ENCODE results near the gene RING1. TPM values are rescaled to one million over a fixed set of nuclear protein-coding genes. Genes with fewer than 3 reads are reported as not detected.

The RING1 gene
- total and polyA plus RNA-seq, 2 donors, result 19.1 to 48.3 TPM

- DNase-seq (ENCODE audit: extremely low spot score), result no peak
- 71% methylated on average over 5 of the region's 5 CpGs for WGBS
- Histone ChIP-seq H3K27ac (ENCODE audit: low read depth) (no peak overlapping the region), H3K4me1 (ENCODE audit: insufficient read depth) (no peaks in the 10 kb centered on the region), H3K4me3 (ENCODE audit: low read depth, low read length) (no peak overlapping the region), H3K36me3 (ENCODE audit: insufficient read depth) (no peaks in the 10 kb centered on the region)
Measured at GRCh38 chr6:33168639-33169038, 39.7 kb upstream of the RING1 start.

DNA sequence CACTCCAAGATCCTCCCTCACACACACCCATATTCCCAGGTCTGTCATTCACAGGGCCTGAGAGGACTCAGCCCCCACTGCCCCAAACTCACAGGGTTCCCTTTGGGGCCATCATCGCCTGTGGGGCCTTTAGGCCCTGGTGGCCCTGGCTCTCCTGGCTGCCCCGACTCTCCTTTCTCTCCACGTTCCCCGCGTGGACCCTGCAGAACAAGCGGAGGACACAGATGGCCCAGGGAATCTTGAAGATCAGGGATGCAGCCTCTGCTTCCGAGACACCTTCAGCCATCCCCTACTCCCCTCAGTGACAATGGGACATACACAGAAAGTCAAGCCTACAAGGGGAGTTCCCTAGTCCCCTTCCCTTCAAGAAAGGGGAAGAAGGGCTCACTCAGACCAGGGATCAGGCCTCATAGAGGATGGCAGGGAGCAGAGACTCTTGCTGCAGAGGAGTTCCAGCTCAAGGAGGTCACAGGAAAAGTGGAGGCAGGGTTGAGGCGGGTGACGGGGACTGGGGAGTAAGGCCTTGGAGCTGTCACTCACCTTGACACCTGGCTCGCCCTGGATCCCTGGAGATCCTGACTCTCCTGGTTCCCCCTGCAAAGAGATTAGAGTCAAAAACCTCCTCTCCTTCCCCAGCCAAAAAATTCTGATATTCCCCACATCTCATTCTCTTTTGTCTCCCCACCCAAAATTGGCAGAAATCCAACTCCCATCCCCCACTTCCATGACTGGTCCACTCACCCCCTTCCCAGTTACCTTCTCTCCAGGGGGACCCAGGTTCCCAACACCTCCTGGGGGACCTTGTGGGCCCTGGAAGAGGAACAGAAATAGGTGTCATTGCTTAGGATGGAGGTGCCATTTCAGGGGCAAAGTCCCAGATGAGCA is 38.8 kb upstream of the RING1 start:
- 93% methylated on average over 10 of the region's 10 CpGs for WGBS
- no peak for DNase-seq (ENCODE audit: extremely low spot score)
- H3K27ac ChIP-seq (ENCODE audit: low read depth), result no peak overlapping the region
- no peaks in the 10 kb centered on the region for H3K36me3 ChIP-seq (ENCODE audit: insufficient read depth)
- no peak overlapping the region for H3K4me3 ChIP-seq (ENCODE audit: low read depth, low read length)
- no peaks in the 10 kb centered on the region for H3K4me1 ChIP-seq (ENCODE audit: insufficient read depth)

- H3K4me3 ChIP-seq (ENCODE audit: low read depth, low read length), result no peak overlapping the region
- DNase-seq (ENCODE audit: extremely low spot score), result no peak
- H3K27ac ChIP-seq (ENCODE audit: low read depth), result no peak overlapping the region
- H3K36me3 ChIP-seq (ENCODE audit: insufficient read depth), result no peaks in the 10 kb centered on the region
- no peaks in the 10 kb centered on the region for H3K4me1 ChIP-seq (ENCODE audit: insufficient read depth)
- WGBS, result 85% methylated on average over 9 of the region's 9 CpGs
Measured at GRCh38 chr6:33170176-33171015, 37.9 kb upstream of the RING1 start.

GRCh38 chr6:33171016-33171879 is 37.1 kb upstream of the RING1 start:
- Histone ChIP-seq H3K27ac (ENCODE audit: low read depth) (no peak overlapping the region), H3K36me3 (ENCODE audit: insufficient read depth) (no peaks in the 10 kb centered on the region), H3K4me3 (ENCODE audit: low read depth, low read length) (no peak overlapping the region), H3K4me1 (ENCODE audit: insufficient read depth) (no peaks in the 10 kb centered on the region)
- DNase-seq (ENCODE audit: extremely low spot score), result no peak
- WGBS, result 85% methylated on average over 11 of the region's 11 CpGs

DNA sequence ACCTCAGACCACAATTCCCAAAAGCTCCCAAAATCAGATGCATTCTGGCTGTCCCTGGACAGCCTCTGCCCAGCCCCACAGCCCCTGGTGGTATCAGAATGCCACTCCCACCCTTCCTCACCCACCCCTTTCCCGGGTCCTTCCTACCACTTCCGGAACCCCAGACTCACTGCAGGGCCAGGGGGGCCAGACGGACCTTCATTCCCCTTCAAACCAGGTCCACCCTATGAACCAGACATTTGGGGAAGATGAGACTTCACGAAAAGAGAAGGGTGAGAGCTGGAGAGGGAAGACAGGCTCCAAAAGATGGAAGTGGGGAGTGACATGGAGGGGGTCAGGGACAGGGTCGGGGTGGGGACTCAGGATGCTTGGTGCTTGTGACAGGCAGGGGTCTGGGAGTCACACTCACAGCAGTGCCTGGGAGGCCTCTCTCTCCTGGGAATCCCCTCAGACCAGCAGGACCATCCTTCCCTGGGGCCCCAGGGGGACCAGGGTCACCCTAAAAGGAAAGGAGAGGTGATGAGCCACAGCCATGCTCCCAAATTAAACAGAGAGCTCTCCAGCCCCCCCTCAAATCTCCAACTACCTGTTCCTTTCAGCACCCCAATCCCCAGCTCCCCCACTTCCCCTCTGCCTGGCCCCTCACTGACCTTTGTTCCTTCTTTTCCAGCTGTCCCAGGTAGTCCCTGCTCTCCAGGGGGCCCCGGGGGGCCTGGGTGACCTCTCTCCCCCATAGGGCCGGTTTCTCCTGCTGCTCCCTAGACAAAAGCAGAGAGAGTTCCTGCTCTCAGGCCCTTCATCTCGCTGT is 36.2 kb upstream of the RING1 start:
- Histone ChIP-seq H3K36me3 (ENCODE audit: insufficient read depth) (no peaks in the 10 kb centered on the region), H3K4me1 (ENCODE audit: insufficient read depth) (no peaks in the 10 kb centered on the region), H3K4me3 (ENCODE audit: low read depth, low read length) (no peak overlapping the region), H3K27ac (ENCODE audit: low read depth) (no peak overlapping the region)
- no peak for DNase-seq (ENCODE audit: extremely low spot score)
- WGBS, result 70% methylated on average over 8 of the region's 8 CpGs

DNA sequence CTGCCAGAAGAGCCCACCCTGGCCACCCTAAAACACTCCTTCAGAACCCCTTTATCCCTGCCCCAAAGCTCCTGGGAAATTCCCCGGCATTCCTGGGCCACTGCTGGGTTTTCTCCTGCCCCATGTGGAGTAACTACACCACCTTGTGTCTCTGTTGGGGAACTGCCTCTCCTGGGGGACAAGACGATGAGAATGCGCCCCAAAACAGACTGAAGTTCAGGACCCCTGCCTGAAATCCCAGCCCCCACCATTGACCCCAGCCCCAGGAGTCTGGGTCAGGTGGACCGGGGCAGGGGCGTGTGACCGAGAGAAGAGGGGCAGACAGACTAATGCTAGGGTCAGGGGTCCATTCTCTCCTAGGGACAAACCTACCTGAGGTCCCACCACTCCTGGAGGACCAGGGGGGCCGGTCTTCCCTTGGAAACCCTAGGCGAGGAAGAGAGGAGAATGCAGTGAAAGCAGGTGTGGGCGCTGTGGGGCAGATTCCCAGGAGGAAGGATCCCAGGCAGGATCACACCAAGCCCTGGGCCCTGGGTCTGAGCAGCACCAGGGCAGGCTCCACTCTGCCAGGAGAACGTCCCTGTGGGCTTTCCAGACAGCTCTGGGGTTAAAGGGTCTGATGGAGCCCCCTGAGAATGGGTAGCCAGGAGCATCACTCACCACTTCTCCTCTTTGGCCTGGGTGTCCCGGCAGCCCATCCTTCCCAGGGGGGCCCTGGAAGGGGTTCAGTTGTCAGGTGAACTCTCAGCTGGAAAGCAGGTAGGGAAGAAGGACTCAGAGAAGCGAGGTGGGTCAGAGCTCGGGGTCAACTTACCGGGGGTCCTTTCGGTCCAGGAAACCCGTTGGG is 35.4 kb upstream of the RING1 start:
- Histone ChIP-seq H3K4me3 (ENCODE audit: low read depth, low read length) (no peak overlapping the region), H3K27ac (ENCODE audit: low read depth) (no peak overlapping the region), H3K4me1 (ENCODE audit: insufficient read depth) (no peaks in the 10 kb centered on the region), H3K36me3 (ENCODE audit: insufficient read depth) (no peaks in the 10 kb centered on the region)
- DNase-seq (ENCODE audit: extremely low spot score), result no peak
- 74% methylated on average over 16 of the region's 16 CpGs for WGBS

- no peak for DNase-seq (ENCODE audit: extremely low spot score)
- Histone ChIP-seq H3K4me1 (ENCODE audit: insufficient read depth) (no peaks in the 10 kb centered on the region), H3K27ac (ENCODE audit: low read depth) (no peak overlapping the region)
Measured at GRCh38 chr6:33173535-33174180, 34.6 kb upstream of the RING1 start.

GRCh38 chr6:33174784-33175183 is 33.5 kb upstream of the RING1 start:
- H3K27ac ChIP-seq (ENCODE audit: low read depth), result no peak overlapping the region
- no peaks in the 10 kb centered on the region for H3K36me3 ChIP-seq (ENCODE audit: insufficient read depth)
- no peaks in the 10 kb centered on the region for H3K4me1 ChIP-seq (ENCODE audit: insufficient read depth)
- no peak for DNase-seq (ENCODE audit: extremely low spot score)
- no peak overlapping the region for H3K4me3 ChIP-seq (ENCODE audit: low read depth, low read length)
- 90% methylated on average over 4 of the region's 4 CpGs for WGBS

More at GRCh38 chr6:33173535-33174180, 34.6 kb upstream of the RING1 start:
- WGBS, result 63% methylated on average over 11 of the region's 11 CpGs
- Histone ChIP-seq H3K36me3 (ENCODE audit: insufficient read depth) (no peaks in the 10 kb centered on the region), H3K4me3 (ENCODE audit: low read depth, low read length) (no peak overlapping the region)

- Histone ChIP-seq H3K36me3 (ENCODE audit: insufficient read depth) (no peaks in the 10 kb centered on the region), H3K27ac (ENCODE audit: low read depth) (no peak overlapping the region), H3K4me1 (ENCODE audit: insufficient read depth) (no peaks in the 10 kb centered on the region), H3K4me3 (ENCODE audit: low read depth, low read length) (no peak overlapping the region)
- 83% methylated on average over 10 of the region's 10 CpGs for WGBS
- DNase-seq (ENCODE audit: extremely low spot score), result no peak
Measured at GRCh38 chr6:33175436-33176069, 32.7 kb upstream of the RING1 start.

GRCh38 chr6:33176906-33177305 is 31.4 kb upstream of the RING1 start:
- Histone ChIP-seq H3K4me1 (ENCODE audit: insufficient read depth) (no peaks in the 10 kb centered on the region), H3K4me3 (ENCODE audit: low read depth, low read length) (no peak overlapping the region), H3K36me3 (ENCODE audit: insufficient read depth) (no peaks in the 10 kb centered on the region), H3K27ac (ENCODE audit: low read depth) (no peak overlapping the region)
- 92% methylated on average over 7 of the region's 7 CpGs for WGBS
- DNase-seq (ENCODE audit: extremely low spot score), result no peak
